Amygdala (tissue), 56 donors: Measurements from ENCODE around the gene LIX1L.
"Not testable (repeated sequence)": the region's sequence is repeated elsewhere in the genome, so short reads cannot be mapped to it uniquely, and the experiment has no call there.

Experiments used
- DNase-seq, 56 donors: peaks; one replicate each; lab custom pipeline; 2025; lab: John Stamatoyannopoulos, UW

The LIX1L gene

DNA sequence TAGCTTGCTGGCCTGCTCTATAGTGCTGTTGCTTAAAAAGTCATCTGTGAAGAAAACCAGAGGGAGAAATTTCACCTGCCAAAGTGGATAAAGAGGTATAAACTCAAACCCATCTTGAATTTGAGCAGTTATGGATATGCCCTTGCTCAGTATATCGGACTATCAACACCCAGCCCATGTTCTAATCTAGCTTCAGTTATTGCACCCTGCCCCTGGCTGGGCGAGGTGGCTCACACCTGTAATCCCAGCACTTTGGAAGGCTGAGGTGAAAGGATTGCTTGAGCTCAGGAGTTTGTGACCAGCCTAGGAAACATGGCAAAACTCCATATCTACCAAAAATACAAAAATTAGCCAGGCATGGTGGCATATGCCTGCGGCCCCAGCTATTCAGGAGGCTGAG is 13.3 kb downstream of the LIX1L start:
- DNase-seq: no peak

DNA sequence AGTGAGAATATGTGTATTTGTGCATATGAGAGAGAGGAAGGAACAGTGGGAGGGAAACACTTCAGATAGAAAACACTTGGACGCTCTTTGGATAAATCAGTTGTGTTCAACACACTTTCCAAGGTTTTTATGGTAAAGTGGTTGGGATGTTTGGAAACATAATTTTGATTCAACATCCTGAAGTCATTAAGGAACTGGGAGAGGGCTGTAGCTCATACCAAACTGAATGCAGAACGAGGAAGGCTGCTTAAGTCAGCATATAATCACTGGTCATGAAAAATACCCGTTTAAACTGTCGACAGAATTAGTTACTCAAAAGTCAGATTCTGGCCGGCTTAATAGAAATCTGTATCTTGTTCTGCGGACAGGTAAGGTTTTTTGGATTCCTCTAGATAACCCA is 14.9 kb downstream of the LIX1L start:
- DNase-seq: no peak

DNA sequence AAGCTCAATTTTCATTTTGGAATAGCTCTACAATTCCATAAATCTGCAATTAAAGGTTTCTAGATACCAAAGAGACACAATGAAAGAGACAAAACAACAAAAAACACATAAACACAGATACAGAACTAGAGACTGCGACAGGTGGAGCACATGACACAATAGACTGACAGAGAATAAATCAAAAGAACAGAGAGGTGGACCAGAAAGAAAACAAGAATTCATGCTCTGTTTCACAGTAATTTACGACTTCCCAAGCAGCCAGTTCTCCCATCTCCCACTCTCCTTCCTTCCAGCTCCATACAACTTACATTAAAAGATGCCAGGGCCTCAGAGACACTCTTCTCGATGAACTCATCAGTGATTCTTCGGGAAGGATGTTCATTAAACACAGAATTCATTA is 15.4 kb downstream of the LIX1L start:
- DNase-seq: no peak

DNA sequence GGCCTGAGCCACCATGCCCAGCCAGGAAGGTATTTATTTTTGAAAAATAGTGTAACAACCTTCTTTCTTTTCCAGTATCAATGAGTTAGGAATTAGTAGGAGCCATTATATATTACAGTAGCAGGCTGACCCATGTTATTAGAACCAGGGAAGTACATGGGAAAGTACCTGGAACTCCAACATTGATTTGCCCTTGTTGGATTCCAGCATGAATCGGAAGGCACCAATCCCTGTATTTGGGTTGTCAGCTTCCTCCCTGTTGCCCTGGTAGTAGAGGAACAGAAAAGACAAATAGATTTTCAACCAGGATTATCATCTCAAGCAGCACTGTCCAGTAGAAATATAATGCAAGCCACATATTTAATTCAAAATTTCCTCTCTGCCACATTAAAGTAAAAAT is 20.4 kb downstream of the LIX1L start:
- no peak for DNase-seq

DNA sequence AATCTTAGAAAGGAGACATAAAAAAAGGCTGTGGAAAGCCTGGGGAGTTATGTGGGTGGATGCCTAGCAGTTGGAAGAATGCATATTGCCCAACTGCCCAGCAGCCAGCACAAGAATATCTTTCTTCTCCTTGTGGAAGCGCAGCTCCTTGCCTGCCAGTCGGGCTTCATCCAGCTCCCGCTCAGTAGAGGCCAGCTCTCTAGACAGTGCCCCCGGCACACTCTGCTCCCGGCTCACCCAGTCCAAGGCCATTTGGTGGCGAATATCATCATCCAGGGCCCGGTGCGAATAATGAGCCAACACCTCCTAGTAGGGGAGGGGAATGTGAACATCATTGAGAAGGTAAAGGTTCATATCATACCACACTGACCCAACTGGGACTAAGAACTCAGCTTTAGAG is 21.6 kb downstream of the LIX1L start:
- DNase-seq: peak in 2 of 56 donors; percentile 12

DNA sequence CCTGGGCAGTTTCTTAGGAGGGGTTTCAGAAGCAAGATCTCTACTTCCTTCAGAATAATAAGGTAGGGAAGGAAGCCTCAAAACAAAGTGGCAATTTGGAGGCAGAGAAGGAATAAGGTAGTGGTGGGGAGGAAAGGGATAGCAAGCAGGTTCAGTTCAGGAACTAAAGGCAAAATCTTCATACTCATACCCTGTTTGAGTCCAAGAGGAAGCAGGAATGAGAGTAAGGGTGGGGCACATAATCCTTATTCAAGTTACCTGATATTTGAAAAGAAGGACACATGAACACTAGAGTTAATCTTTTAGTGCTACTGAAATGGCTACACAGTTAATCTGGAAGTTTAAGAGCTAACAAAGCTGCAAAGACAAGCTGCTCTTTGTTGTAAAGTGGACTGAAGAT is 22.1 kb downstream of the LIX1L start:
- DNase-seq: no peak

DNA sequence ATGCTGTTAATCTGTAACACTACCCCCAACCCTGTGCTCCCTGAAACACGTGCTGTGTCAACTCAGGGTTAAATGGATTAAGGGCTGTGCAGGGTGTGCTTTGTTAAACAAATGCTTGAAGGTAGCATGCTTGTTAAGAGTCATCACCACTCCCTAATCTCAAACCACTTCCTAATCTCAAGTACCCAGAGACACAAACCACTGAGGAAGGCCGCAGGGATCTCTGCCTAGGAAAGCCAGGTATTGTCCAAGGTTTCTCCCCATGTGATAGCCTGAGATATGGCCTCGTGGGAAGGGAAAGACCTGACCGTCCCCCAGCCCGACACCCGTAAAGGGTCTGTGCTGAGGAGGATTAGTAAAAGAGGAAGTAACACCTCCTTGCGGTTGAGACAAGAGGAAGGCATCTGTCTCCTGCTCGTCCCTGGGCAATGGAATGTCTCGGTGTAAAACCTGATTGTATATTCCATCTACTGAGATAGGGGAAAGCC is 25.3 kb downstream of the LIX1L start:
- DNase-seq: not testable (repeated sequence)

DNA sequence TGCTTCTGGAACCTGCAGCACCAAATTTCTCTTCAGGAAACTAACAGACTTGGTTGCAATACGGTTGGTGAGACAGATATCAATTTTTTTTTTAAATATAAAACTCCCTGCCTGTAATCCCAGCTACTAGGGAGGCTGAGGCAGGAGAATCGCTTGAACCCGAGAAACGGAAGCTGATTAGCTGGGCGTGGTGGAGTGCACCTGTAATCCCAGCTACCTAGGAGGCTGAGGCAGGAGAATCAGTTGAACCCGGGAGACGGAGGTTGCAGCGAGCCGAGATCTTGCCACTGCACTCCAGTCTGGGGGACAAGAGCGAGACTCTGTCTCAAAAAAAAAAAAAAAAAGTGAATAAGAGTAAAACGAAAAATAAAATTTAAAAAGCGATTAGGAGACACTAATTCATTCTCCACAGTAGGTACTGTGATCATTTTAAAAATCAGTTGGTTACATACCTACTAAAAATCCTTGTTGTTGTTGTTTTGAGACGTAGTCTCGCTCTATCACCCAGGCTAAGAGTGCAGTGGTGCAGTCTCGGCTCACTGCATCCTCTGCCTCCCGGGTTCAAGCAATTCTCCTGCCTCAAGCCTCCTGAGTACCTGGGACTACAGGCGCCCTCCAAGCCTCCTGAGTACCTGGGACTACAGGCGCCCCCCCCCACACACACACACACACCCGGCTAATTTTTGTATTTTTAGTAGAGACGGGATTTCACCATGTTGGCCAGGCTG is 29.7 kb downstream of the LIX1L start:
- DNase-seq: no peak

DNA sequence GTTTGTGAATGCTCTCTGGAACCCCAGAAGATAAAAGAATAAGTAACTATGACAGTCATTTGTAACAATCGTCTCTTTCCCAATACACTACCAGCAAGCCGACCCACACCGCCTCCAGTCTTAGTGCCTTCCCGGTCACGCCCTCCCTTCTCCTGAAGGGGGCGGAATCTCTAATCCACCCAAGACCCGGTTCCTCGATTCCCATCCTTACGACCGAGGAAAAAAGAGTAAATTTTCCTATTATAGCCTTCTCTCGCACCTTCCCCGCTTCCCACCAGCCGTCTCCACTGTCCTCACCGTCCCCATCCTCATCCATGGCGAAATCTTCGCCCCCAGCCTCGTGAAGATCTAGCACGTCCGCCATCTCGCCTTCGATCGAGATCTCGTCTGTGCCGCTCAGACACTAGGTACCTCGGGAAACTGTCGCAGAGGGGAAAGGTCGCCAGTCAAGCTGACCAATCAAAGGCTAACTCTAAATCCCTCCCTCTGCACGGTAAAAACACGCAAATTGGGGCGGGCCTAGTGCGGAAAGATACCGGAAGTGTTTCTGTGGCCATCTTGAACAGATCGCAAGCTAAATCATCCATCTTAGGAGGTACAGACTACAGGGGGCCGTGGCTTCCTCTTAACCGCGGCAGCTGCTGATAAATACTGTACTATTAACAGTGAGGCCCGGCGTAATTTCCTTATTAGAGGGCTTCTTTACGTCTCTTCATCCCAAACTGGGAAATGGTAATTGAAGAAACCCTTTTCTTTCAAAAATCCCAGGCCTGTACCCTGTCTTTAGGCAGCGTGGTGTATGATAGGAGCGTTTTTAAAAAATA is 30.5 kb downstream of the LIX1L start, which contains the start of gene RBM8A:
Gene RBM8A, minus strand, starts transcription at position 422 of the 824 bp plus-strand sequence. Its CDS starts 58 bp downstream, at position 364.
- peak; percentile 48 to 99 (median 91) for DNase-seq

DNA sequence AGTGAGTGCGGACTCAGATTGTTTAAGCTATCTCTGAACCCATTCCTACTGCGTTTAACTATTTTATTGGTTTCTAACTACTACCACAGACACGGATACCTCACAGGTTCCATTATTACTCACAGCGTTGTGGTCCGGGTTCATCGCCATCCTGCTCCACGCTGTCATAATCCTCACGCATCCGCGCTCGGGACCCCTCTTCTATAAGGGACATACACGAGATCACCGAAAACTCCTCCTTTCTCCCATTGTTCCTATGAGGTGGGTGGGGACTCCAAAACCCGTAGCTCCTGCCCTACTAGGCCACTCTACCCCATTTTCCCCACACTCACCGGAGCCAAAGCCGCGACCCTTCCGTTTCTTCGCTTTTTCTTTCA is 31.1 kb downstream of the LIX1L start:
- DNase-seq: no peak

DNA sequence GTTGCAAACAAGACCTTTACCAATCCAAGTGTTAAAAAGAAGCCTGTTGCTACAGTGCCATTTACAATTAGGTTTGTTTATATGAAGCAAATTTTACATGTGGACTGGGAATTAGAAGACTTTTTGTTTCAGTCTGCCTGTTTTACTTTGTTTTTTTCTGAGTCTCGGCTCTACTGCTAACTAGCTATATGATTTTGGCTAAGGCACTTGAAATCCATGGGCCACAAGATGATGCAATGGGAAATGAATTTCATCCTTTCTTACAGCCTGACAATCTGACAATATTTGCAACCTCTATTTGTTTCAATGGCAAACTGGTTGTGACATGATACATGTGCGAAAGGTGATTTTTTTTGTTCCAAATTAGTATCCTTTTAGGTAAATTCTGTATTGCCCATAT is 35.6 kb downstream of the LIX1L start:
- DNase-seq: no peak

DNA sequence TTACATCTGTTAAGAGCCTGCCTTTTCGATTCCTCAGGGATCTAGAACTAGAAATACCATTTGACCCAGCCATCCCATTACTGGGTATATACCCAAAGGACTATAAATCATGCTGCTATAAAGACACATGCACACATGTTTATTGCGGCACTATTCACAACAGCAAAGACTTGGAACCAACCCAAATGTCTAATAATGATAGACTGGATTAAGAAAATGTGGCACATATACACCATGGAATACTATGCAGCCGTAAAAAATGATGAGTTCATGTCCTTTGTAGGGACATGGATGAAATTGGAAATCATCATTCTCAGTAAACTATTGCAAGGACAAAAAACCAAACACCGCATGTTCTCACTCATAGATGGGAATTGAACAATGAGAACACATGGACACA is 37.5 kb downstream of the LIX1L start:
- DNase-seq: not testable (repeated sequence)

DNA sequence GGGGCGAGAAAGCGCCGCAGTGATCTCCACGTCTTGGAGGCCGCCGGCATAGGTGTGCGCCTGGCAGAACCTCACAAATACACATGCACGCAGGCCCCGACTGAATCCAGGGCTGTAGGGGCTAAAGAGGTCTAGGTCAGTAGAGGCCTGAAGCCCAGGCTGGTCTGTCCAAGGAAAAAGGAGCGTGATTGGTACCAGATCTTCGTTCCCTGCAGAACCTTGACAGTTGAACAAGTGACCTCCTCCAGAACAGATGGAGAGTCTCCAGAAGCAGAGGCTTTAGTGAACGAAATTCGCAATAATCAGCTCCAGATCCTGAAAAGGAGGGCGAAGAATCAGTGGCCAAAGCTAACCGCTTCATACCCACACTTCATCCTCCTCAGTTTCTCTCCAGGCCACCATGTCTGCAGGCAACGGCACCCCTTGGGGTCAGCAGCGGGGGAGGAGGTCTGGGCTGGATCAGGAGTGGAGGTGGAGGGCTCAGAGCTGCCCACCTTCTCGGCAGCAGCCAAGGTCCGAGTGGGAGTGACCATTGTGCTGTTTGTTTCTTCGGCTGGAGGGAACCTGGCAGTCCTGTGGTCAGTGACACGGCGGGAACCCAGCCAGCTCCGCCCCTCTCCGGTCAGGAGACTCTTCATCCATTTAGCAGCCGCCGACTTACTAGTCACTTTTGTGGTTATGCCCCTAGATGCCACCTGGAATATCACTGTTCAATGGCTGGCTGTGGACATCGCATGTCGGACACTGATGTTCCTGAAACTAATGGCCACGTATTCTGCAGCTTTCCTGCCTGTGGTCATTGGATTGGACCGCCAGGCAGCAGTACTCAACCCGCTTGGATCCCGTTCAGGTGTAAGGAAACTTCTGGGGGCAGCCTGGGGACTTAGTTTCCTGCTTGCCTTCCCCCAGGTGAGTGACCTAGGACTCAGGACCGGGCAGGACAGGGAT is 38.6 kb downstream of the LIX1L start:
- peak in 34 of 56 donors; percentile 2 to 64 (median 34) for DNase-seq

DNA sequence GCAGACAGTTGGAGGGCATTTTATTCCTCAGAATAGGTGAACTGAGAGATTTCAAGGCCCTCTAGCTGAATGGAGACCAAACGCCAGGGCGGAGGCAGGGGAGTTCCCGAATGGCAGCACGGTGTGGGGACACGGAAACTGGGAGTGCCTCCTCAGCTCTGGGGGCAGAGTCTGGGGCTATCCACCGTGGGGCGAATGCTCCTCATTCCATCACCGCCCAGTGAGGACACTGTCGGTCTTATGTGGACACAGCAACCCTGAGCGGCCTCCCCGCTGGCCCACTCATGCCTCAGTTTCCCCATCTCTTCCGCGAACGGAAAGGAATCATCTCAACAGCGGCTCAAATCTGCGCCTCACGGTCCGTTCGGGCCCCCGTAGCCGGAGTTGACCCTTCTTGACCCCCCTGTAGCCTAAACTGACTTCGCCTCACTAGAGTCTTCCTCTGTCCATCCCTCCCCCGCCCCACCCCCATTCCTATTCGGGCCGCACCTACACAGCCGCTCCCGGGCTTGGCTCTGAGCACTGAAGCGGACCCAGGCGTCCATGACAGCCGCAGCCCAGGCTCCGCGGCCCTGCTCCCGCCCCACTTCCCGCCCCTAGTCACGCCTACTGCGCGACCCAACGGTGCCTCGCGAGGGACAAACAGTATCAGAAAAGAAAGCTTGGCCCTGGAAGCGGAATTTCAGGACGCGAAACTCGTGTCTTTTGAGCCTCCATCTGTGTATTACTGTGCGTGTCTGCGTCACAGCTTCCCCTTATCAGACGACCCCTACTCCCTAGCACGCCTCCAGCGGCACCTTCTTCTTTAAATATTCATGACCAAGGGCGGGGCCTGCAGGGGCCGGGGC is 39.4 kb downstream of the LIX1L start, which contains the start of gene PEX11B:
Gene PEX11B, minus strand, starts transcription at position 574 of the 848 bp plus-strand sequence. Its CDS starts 29 bp downstream, at position 545.
- peak; percentile 48 to 97 (median 87) for DNase-seq

DNA sequence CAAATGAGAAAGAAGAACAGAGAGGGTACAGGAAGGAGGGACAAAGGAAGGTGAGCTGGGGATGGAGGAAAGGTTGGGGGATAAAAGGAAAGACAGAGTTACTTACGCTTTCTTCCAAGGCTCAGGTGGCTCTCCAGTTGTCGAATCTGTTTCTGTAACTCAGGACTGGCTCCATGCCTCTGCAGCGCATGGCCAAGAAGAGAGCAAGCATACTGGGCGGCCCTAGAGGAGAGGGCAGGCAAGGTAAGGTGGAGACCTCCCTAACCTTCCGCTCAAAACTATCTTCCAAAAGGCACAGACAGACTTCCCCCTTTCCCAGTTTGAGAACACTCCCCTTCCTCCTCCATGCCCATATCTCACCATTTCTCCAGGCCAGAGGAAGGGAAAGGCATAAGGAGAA is 40.2 kb downstream of the LIX1L start:
- DNase-seq: no peak

DNA sequence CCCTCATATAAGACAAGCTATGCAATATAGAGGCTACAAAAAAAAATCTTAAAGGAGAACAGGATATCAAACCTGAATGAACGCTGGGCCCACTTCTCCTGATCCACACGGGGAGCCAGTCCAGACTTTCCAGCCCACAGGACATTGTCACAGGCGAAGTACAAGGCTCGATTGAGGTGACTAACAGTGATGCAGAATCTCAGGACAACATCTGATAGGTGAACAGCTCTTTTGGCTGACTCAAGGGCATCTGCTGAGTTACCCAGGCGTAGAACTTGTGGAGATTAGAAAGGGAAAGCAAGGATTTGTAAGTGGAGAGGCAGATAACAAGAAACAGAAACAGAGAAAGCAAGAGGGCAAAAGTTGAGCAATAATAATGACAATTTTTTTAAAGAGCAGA is 41.1 kb downstream of the LIX1L start:
- no peak for DNase-seq

DNA sequence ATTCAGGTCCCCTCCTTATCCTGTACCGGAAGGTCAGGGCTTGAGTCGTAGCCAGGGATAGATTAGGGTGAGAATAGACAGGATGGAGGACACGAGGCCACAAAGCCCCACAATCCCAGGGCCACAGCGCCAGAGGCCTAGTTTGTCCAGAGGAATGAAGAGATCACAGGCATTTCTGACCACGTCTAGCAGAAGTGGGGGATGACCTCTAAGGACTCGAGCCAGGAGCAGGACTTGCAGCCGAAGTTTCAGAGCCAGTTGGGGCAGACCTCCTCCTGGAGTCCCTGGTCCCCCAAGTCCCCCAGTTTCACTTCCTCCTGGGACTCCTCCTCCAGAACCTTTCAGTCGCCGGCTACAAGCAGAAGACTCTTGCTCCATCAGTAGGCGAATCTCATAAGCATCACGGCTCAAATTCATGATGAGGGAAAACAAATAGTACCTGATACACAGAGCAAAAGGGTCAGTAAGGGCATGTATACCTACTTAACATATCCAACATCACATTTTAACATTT is 45.6 kb downstream of the LIX1L start:
- DNase-seq: no peak

DNA sequence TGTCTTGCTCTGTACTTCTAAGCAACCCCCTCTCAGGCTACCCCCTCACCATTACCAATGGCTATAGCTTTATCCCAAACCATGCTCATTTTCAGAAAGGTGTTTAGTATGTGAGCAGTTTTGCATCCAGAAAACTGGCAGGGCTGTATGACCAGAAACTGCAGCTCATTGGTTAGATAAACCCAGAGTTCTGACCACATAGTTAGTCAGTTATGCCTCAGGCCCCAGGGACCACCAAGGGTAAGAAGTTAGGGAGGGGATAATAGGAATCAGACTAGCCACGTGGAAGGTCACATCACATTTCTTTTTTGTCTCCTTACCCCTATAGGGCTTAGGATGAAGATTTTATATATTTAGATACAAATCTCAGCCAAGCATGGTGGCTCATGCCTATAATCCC is 49.2 kb downstream of the LIX1L start:
- DNase-seq: no peak
